ENCODE results near the gene AJUBA. TPM values are rescaled to one million over a fixed set of nuclear protein-coding genes. Genes with fewer than 3 reads are reported as not detected.
A peak's percentile ranks its signal among the peaks of the same experiment; 100 is the strongest.
"Not testable (repeated sequence)": the region's sequence is repeated elsewhere in the genome, so short reads cannot be mapped to it uniquely, and the experiment has no call there.

Gene AJUBA
- total and polyA plus RNA-seq, 2 donors: 6.6 to 28.0 TPM

GRCh38 chr14:23015618-23016017 lies 33.3 kb upstream of the AJUBA start:
- Histone ChIP-seq H3K4me1 (ENCODE audit: insufficient read depth) (no peaks in the 10 kb centered on the region), H3K27ac (ENCODE audit: low read depth) (no peak overlapping the region), H3K36me3 (ENCODE audit: insufficient read depth) (no peaks in the 10 kb centered on the region), H3K4me3 (ENCODE audit: low read depth, low read length) (no peak overlapping the region)
- 74% methylated on average over 4 of the region's 4 CpGs for WGBS
- no peak for DNase-seq (ENCODE audit: extremely low spot score)

GRCh38 chr14:23013749-23014054 lies 31.4 kb upstream of the AJUBA start:
- not testable (repeated sequence) for DNase-seq (ENCODE audit: extremely low spot score); H3K27ac ChIP-seq (ENCODE audit: low read depth); H3K4me3 ChIP-seq (ENCODE audit: low read depth, low read length); H3K4me1 ChIP-seq (ENCODE audit: insufficient read depth); H3K36me3 ChIP-seq (ENCODE audit: insufficient read depth)
- 87% methylated on average over 5 of the region's 5 CpGs for WGBS

DNA sequence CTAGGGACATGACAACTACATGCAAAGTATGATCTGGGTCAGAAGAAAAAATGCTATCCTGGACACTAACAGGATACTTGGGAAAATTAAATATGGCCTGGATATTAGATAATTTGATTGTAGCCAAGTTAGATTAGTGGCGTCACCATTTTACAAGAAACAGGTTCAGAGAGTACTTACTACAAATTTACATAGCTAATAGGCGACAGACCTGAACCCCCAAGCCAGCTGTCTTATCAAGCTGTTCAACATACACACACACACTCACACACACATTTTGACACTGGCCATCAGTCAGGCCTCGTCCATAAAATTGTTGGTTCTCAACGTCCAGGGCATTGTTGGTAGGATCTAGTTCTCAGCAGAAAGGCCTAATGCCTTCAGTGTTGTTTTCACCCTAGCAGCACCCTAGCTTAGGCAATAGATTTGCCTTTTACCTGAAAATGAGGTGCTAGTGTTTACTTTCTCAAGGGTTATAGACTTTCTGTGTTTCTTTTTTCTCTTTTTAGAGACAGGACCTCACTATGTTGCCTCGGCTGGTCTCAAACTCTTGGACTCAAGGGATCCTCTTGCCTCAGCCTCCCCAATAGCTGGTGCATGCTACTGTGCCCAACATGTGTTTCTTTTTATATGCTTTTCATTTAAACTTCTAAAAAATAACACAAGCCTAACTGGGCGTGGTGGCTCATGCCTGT lies 30.9 kb upstream of the AJUBA start:
- Histone ChIP-seq H3K4me1 (ENCODE audit: insufficient read depth) (no peaks in the 10 kb centered on the region), H3K36me3 (ENCODE audit: insufficient read depth) (no peaks in the 10 kb centered on the region), H3K27ac (ENCODE audit: low read depth) (no peak overlapping the region), H3K4me3 (ENCODE audit: low read depth, low read length) (no peak overlapping the region)
- 74% methylated on average over 6 of the region's 6 CpGs for WGBS
- no peak for DNase-seq (ENCODE audit: extremely low spot score)

DNA sequence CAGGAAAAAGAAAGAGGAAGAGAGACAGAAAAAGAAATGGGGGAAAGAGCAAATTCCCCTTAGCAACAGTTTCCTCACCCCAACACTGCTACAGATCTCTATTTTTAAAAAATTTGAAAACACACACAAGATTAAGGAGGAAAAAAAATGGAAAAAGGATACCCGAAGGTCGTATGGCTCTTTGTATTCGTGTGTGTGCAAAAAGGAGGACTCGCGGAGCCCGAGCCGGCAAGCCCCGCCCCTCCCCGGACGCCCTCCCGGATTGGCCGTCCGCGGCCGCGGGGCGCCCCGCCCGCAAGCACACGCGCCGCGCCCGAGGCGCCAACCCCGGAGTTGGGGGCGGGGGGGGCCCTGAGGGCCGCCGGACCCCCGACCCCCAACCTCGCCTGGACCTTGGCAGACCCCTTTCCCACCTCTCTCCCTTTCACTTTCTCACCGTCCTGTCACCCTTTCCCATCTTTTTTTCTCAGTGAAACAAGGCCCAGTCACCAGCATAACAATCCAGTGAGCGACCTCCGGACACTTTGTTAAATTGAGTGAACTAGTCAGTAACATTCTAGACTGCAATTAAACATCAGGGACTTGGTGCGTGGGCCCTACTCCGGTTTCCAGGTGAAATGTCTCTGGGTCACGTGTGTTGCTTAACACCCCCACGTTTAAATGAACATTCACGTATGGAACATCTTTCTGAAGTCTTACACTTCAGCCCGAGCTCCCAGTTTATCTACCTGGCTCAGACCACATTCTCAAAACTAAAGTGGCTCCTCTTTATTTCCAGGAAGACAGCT lies 27.8 kb upstream of the AJUBA start, which contains the start of gene C14orf93:
Gene C14orf93 (minus strand): TSS at position 205 of the 788 bp plus-strand sequence. CDS start 11,120 bp downstream, outside the sequence.
- Histone ChIP-seq H3K36me3 (ENCODE audit: insufficient read depth) (no peaks in the 10 kb centered on the region), H3K27ac (ENCODE audit: low read depth) (peak within 1 kb of the TSS; percentile 90), H3K4me3 (ENCODE audit: low read depth, low read length) (peak within 1 kb of the TSS; percentile 50), H3K4me1 (ENCODE audit: insufficient read depth) (no peaks in the 10 kb centered on the region)
- WGBS: 2% methylated on average over 40 of the region's 40 CpGs
- peak; percentile 51 for DNase-seq (ENCODE audit: extremely low spot score)

GRCh38 chr14:23009483-23009938 lies 27.2 kb upstream of the AJUBA start:
- Histone ChIP-seq H3K36me3 (ENCODE audit: insufficient read depth) (no peaks in the 10 kb centered on the region), H3K27ac (ENCODE audit: low read depth) (no peak overlapping the region), H3K4me1 (ENCODE audit: insufficient read depth) (no peaks in the 10 kb centered on the region), H3K4me3 (ENCODE audit: low read depth, low read length) (peak overlapping the region; percentile 50)
- 11% methylated on average over 8 of the region's 8 CpGs for WGBS
- no peak for DNase-seq (ENCODE audit: extremely low spot score)

- no peak for DNase-seq (ENCODE audit: extremely low spot score)
- H3K27ac ChIP-seq (ENCODE audit: low read depth): no peak overlapping the region
- no peaks in the 10 kb centered on the region for H3K4me1 ChIP-seq (ENCODE audit: insufficient read depth)
- H3K36me3 ChIP-seq (ENCODE audit: insufficient read depth): no peaks in the 10 kb centered on the region
- no peak overlapping the region for H3K4me3 ChIP-seq (ENCODE audit: low read depth, low read length)
- 32% methylated on average over 3 of the region's 3 CpGs for WGBS
Measured at GRCh38 chr14:23008831-23009230, 26.5 kb upstream of the AJUBA start.

DNA sequence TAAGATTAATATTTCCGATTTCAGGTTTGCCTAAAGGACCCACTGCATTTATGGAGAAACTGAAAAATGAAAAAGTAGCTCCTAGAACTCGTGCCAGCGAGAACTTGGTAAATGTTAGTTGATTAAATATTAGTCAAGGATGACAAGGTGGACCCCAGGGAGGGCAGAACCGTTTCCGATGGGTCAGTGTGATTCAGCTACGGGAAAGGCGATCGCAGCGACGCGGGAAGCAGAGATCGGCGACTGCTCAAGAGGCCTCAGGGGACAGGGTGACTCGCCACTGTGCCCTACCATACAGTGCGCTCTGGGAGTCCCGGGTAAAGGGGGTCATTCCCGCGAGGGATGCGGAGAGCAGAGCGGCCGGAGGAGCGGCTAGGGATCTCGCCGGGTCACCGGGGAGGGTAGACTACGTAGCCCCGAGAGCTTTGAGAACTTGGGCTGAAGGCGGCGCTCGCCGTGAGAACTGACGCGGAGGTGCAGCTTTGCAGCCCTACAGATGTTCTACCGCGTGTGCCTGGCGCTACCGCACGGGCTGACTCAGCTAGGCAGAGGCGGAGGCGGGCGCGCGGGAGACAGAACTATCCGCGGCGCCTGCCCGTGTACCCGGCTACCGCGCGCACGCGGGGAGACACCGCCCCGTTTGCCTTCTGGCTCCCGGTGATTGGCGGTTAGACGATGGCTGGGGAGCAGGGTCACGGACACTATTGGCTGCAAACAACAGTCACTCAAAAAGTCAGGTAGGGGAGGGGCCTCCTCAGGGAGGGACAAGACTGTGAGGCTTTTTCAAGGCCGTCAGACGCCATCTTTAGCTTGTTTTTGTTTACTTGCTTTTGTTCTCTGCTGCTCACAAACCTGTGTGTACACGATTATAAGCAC lies 24.4 kb upstream of the AJUBA start:
- Histone ChIP-seq H3K4me3 (ENCODE audit: low read depth, low read length) (peak overlapping the region; percentile 65), H3K36me3 (ENCODE audit: insufficient read depth) (no peaks in the 10 kb centered on the region), H3K27ac (ENCODE audit: low read depth) (peak overlapping the region; percentile 91), H3K4me1 (ENCODE audit: insufficient read depth) (no peaks in the 10 kb centered on the region)
- WGBS: under 1% methylated on average over 62 of the region's 62 CpGs
- DNase-seq (ENCODE audit: extremely low spot score): peak; percentile 97

- whole genome bisulfite sequencing: 44% methylated on average over 5 of the region's 5 CpGs
- H3K27ac ChIP-seq (ENCODE audit: low read depth): peak overlapping the region; percentile 91
Measured at GRCh38 chr14:23006188-23006534, 23.8 kb upstream of the AJUBA start.

GRCh38 chr14:23005451-23006187 lies 23.3 kb upstream of the AJUBA start:
- Histone ChIP-seq H3K36me3 (ENCODE audit: insufficient read depth) (no peaks in the 10 kb centered on the region), H3K27ac (ENCODE audit: low read depth) (no peak overlapping the region), H3K4me1 (ENCODE audit: insufficient read depth) (no peaks in the 10 kb centered on the region), H3K4me3 (ENCODE audit: low read depth, low read length) (no peak overlapping the region)
- DNase-seq (ENCODE audit: extremely low spot score): no peak
- 74% methylated on average over 3 of the region's 3 CpGs for WGBS

More at GRCh38 chr14:23006188-23006534, 23.8 kb upstream of the AJUBA start:
- DNase-seq (ENCODE audit: extremely low spot score): no peak
- Histone ChIP-seq H3K4me3 (ENCODE audit: low read depth, low read length) (peak overlapping the region; percentile 65), H3K36me3 (ENCODE audit: insufficient read depth) (no peaks in the 10 kb centered on the region), H3K4me1 (ENCODE audit: insufficient read depth) (no peaks in the 10 kb centered on the region)

DNA sequence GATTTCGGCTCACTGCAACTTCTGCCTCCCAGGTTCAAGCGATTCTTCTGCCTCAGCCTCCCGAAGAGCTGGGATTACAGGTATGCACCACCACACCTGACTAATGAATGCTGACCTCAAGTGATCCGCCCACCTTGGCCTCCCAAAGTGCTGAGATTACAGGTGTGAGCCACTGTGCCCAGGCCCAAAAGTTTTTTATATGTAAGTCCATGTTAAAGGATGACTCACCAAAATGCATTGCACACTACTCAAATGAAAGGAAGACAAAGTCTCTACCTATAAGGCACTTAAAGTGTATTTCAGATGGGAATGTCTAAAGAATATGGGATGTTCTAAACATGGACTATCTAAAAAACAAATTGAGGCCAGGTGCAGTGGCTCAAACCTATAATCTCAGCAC lies 21.9 kb upstream of the AJUBA start:
- 96% methylated on average over 4 of the region's 4 CpGs for WGBS
- H3K36me3 ChIP-seq (ENCODE audit: insufficient read depth): not testable (repeated sequence)

GRCh38 chr14:23002592-23002991 lies 20.2 kb upstream of the AJUBA start:
- H3K4me1 ChIP-seq (ENCODE audit: insufficient read depth): no peaks in the 10 kb centered on the region
- H3K36me3 ChIP-seq (ENCODE audit: insufficient read depth): peaks cover 2% of the 10 kb centered on the region
- H3K27ac ChIP-seq (ENCODE audit: low read depth): no peak overlapping the region
- H3K4me3 ChIP-seq (ENCODE audit: low read depth, low read length): no peak overlapping the region
- no peak for DNase-seq (ENCODE audit: extremely low spot score)
- 96% methylated on average over 3 of the region's 3 CpGs for WGBS

More for the DNA sequence above, 21.9 kb upstream of the AJUBA start:
- H3K4me3 ChIP-seq (ENCODE audit: low read depth, low read length); H3K4me1 ChIP-seq (ENCODE audit: insufficient read depth); DNase-seq (ENCODE audit: extremely low spot score); H3K27ac ChIP-seq (ENCODE audit: low read depth): not testable (repeated sequence)

DNA sequence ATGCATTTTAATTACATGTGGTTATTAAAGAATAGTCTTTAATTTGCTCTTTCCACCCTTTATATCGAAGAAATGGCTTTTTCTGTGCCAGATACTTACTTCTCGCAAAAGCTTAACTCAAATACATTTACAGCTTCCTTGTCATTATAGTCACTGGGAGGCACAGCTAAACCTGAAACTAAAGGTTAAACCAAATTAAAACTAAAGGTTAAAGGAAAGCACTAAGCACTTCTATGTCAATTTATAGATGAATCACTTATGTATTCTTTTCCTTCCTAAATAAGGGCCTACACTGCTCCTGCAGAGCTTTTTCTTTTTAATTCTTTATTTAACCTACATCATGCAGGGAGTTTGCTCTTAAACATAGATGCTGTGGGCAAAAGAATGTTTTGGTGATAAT lies 18.5 kb upstream of the AJUBA start:
- H3K4me3 ChIP-seq (ENCODE audit: low read depth, low read length): no peak overlapping the region
- WGBS: 92% methylated on average over 2 of the region's 2 CpGs
- peaks cover 2% of the 10 kb centered on the region for H3K36me3 ChIP-seq (ENCODE audit: insufficient read depth)
- no peaks in the 10 kb centered on the region for H3K4me1 ChIP-seq (ENCODE audit: insufficient read depth)
- no peak for DNase-seq (ENCODE audit: extremely low spot score)
- H3K27ac ChIP-seq (ENCODE audit: low read depth): no peak overlapping the region

Measured in urinary bladder (tissue), 4 donors.